GM21447 (cell line): ENCODE data around the gene OR5A1.

ENCODE experiments used
- ATAC-seq: cut with Tn5 transposase; IDR thresholded peaks from one replicate; pipeline ENCODE4 v1.9.1; 2021; ENCODE audit not compliant: unreplicated experiment

OR5A1 gene

GRCh38 chr11:59475176-59475575 is 38.9 kb downstream of the OR5A1 start:
- ATAC-seq: no peak

- no peak for ATAC-seq
Observed at GRCh38 chr11:59479906-59480305, 43.6 kb downstream of the OR5A1 start.

GRCh38 chr11:59480359-59480758 is 44.1 kb downstream of the OR5A1 start:
- ATAC-seq: no peak
